Measurements from ENCODE around the gene DPP10.
"Not testable (repeated sequence)": the region's sequence is repeated elsewhere in the genome, so short reads cannot be mapped to it uniquely, and the experiment has no call there.

Gene DPP10

DNA sequence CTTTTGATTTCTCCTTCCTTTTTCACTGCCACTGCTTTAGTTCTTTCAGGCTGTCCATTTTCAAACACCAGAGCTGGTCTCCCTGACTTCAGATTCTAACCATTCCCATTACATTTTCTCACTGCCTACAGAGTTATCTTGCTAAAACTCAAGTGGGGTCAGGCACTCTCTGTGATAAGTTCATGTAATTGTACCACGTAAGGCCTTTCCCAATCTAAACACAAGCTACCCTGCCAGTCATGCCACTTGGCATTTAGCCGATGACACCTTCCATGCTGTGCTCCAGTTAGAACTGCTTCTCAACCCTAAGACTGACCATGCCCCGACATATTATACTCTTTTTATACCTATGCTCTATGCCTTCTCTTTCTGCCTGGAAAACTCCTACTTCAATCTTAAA lies 592.4 kb downstream of the DPP10 start:
- DNase-seq = no peak

DNA sequence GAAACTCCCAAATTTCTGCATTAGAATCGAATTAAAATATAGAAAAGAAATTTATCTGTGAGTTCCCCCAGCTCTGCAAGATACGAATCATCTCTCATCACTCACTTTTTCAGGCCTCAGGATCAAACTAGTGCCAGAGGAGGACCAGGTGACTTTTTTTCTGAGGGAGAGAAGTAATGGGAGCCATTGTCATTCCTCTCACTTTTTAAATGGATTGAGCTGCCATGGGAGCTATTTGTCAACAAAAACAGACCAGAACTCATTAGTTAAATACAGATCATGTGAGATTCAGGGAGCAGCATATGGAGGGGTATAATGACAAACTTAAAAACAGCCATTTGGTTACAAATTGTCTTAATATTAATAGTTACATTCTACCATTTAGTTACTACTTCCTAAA lies 594.4 kb downstream of the DPP10 start:
- DNase-seq = no peak

DNA sequence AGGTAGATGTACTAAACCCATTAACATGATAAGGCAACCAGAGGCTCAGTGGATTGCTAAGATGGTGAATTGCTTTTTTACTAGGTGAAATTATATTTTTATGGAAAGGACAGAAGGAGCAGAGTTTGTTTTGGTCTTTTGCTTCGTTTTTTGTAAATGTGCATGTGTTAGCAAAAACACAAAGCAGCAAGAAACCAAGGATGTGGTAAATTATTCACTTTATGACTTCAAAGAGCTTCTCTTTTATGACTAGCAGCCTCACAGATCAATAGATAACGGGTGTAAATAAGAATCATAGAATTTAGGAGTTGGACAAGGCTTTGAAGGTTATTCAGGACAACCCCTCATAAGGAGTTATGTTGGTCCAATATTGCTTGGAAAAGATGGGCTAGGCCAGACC lies 615.0 kb downstream of the DPP10 start:
- DNase-seq = no peak

DNA sequence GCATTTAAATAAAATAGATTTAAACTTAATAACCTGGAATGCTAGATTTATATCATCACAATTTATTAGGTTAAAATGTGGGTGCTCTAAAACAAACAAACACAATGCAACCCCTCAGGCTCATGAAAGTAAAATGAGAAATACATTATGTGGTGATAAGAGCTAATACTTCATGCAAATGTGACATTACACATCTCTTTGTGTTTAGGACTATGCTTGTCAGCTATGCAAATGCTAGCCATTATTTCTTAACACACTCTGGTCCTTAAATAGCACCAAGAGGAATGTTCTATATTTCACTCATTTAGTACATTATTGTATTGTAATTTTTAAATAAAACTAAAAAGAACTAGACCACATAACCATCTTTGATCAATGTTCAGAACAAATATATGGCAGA lies 627.6 kb downstream of the DPP10 start:
- no peak for DNase-seq

DNA sequence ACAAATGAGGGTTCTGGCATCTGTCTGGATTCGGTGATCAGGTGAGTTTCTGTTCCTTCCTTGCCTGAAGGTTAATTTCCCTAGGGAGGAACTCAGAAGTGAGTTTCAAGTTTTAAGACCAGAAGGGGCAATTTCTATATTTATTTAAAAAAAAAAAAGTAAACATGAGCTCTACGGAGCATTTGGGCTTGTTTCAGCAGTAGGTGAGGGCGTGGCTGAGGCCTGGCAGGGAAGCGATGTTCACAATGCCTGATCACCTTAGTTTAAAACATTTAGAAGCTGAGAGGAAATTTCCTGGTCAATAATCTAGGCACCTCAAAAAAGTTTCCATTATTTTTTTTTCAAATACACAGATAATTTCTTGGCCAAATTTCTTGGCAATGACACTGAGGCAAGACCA lies 629.1 kb downstream of the DPP10 start:
- DNase-seq = no peak

DNA sequence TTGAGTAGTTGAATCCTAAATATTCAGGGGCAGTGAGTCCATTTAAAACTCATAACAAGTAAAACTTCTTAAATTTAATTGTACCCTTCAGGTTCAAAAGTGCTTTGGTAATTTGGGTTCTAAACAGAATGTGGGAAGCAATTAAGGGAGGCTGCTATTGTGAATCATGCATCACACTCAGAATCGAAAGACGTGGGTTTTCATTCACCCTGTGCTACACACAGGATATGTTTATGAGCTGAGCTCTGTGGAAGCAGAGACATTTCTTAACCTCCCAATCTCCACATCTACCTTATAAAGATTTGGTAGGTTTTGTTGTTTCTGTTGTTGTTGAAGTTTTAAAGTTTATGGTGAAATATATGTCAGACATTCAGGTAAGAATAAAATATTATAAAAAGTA lies 633.4 kb downstream of the DPP10 start:
- DNase-seq = no peak

DNA sequence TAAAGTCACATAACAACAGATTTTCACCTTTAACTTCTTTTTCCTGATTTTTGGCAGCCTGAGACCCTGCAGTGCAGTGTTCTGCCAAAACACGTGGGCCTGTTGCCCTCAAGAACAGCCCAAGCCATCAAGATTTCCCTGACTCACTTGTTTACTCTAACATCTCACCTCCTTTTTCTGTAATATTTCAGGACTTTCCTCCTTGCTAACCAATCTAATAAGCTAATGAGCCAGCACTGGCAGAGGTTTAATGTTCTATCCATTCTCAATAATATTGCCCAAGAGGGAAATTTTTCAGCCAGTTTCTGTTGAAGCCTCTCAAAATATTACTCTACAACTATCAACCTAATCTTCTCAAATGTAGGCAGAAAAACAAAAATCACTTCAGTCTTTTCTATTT lies 635.2 kb downstream of the DPP10 start:
- DNase-seq = no peak

DNA sequence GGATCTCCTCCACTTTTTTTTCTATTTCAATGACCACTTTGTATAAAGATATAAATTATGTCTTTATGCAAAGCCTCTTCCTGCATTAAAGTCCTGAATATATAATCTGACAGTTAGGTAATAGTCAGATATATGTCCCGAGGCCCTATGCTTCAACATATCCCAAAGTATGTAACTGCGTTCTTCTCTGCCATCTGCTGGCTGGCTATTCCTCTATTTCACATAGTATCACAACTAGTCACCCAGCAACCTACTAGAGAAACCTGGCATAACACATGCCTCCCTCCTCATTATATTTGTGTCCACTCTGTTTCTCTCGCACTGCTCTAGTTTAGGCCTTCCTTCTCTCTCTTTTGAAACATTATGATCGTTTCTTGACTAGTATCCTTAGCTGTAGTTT lies 640.8 kb downstream of the DPP10 start:
- no peak for DNase-seq

DNA sequence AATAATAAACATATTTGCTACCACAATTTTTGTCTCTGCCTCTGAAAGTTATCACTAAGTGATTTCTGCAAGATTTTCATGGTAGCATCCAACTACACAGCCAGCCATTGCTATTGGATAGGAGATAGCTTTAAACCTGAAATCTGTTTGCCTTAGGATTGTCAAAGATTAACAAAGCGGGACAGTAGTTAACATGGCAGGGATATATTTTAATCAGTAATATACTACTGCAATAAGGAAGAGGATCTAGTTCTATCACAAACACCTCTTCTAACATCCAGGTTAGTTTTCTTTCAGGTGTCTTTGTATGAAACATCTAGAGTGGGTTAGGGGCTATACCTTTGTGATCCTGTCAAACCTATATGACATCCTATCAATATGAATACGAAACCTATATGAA lies 641.3 kb downstream of the DPP10 start:
- DNase-seq = no peak

DNA sequence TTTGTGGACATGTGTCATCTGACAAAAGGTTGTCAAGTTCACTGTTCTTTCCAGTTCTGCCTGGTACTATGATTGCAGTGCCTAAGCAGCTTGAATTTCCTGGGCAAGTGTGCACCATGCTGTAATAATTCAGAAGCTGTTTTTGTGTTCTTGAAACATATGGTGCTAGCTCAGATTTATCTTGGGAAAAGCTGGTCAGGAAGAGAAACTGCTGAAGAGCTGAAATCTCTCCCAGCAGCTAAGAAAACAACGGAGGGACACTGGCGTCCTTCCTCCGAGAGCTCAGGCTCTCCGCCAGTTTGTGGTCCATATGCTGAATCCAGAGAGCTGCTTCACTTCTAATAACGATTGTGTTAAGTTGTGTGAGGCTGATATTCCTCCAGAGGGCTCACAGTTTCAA lies 642.0 kb downstream of the DPP10 start:
- DNase-seq = no peak

DNA sequence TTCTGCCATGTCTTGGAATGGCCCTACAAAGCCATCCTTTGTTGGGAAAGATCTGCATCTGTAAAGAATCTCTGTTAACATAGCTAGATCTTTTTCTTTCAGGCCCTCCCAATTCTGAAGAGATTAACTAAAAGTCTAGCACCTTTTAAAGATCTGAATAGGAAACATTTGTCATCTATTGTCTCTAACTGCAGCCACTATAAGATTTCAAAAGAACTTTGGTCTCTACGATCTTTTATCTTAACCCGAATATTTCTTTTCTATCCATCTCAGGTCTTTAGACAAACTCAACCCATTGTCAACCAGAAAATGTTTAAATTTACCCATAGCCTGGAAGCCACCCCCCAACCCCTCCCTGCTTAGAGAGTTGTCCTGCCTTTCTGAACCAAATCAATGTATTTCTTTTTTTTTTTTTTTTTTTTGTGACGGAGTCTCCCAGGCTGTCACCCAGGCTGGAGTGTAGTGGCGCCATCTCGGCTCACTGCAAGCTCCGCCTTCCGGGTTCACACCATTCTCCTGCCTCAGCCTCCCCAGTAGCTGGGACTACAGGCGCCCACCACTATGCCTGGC lies 643.7 kb downstream of the DPP10 start:
- DNase-seq = not testable (repeated sequence)

DNA sequence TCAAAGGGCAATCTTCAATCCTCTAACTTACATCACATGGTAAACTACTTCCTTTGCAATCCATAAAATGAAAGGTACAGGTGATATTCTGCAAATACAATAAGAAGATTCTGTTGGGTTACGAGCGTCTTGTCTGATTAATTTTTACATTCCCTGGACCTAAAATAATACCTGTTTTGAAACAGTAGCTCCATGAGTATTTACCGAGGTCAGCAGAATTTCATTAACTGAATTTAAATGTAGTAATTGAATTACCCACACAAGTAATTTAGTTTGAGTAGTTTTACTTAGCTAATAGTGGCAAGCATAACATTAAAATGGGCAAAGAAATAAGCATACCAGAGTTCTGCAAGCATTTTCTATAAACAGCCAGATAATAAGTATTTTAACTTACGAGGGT lies 652.0 kb downstream of the DPP10 start:
- DNase-seq = no peak

DNA sequence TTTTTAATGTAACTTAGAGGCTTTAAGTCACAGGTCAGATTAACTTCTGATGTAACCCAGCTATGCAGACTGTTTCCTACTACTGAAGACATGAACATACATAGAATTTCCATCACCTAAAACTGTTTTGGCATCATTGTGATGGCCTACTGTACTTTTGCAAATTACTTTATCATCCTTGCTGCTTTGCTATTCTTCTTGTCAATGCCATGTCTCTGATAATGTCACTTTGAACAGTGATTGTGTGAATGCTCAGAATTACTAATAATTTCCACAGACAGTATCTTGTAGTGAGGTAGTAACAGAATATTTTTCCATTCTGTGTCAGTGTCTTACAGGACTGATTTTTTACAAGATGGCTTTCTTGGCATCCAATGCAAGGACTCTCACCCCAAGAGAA lies 663.5 kb downstream of the DPP10 start:
- no peak for DNase-seq

DNA sequence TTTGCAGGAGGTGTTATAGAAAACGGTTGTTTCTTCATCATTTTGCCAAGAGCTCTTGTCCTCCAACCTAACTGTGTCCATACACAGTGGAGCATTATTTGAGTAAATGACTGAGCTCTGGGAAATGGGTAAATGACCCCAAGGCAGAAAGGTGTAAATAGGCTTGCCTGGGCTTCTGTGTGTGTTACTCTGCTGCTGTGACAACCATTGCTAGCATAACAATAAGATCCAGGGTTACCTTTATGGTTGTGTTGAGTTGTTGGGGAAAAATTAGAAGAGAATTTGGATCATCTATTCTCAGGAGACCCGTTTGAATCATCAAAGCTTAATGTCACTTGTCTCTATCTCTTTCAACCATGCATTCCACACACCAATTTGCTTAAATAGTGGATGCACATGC lies 672.7 kb downstream of the DPP10 start:
- DNase-seq = no peak

DNA sequence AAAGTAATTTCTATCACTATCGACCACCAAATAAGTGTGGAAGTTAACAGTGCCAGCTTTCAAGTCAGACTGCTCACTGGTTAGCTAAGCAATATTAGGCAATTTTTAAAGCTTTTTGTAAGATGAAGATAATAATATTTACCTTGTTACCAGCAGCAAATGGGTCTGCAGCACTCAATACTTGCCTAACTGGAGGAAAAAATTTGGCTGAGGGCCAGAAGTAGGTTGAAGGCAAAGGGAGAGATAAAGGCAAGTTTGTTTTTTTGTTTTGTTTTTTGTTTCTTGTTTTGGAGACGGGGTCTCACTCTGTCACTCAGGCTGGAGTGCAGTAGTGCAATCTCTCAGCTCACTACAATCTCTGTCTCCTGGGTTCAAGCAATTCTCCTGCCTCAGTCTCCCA lies 675.9 kb downstream of the DPP10 start:
- no peak for DNase-seq

DNA sequence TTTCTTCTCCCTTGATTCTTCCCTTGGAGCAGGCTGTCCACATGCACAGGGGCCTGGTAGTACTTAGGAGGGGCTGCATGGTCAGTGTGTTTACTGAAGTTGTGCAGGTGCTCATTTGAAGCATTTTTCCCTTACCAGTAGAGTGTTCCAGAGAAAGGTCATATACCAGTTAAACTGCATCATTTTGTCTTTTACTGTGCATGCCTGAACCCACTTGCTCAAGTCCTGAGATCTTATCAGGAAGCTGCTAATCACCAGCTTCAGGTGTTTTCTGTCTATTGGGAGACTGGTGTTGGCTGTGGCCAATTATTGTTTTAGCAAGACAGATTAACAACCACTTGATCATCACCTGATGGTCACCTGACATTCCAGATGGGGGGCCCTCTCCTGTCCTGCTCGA lies 676.6 kb downstream of the DPP10 start:
- DNase-seq = no peak

DNA sequence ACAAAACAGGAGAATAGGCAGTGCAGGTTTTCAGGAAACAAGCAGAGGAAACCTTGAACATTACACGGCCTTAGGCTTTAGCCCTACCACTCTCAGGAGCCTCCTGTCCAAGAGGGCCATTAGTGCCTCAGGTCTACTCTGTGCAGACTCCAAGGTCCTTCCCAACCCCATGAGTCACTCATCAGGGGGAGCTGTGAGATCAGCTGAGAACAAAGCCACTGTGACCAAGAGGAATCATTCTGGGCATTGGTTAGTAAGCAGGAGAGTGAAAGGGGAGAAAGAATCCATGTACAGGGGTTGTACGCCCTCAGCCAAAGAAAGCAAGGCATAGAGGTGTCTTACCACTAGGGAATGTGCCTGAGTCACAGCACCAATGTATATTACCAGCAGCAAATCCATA lies 680.3 kb downstream of the DPP10 start:
- DNase-seq = no peak

DNA sequence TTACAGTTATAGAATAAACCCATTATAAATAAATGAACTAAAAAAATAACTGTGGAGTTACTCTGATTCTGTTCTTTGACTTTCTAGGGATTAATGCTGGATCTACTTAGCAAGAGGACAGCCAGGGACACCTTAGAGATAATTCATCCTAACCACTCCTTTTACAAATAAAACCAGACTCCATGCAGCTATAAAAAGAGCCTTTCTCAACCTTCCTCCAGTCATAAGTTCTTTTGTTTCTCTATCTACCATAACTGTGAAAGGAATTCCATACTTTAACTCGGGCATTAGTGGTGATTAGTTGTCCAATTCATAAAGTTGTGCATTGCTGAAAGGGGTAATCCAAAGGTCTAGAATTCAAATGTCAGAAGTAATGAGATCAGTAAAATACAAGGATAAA lies 682.4 kb downstream of the DPP10 start:
- DNase-seq = no peak

DNA sequence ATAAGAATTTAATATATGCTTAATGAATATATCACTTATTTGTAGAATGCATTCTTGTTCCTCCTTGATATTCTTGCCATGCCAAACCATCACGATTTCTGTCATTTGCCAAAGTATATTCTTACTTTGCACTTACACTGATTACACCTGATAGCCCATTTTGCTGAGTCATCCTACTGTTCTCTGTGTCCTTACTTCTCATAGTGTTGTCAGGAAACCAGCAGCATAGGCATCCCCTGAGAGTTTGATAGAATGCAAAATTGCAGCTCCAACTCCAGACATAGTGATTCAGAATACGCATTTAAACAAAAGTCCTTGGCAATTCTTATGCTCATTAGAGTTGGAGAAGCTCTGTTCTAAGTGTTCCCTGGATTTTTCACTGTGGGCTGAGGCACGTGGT lies 687.1 kb downstream of the DPP10 start:
- no peak for DNase-seq

DNA sequence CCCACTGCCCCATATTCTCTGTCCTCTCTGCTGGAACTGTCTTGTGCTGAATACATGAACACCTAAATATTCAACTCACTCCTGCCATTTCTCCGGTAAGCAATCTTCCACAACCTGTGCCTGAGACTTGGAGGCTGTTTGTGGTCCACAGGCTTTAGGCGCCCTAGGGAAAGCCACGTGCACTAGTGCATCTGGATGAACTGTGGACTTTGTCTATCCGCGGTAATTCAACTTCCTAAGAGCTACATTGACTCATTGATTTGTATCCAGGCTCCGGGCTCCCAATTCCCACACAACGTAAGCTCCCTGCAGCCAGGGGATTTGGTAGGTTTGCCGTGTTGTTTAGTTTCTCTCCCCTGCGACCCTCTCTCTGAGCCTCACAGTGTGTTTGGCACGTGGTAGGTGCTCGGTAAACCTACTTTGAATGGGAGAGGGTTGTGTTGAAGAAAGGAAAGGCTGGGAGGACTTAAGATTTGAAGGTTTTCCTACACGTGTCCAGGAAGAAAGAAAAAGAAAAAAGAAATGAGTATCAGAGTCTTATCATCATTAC lies 718.2 kb downstream of the DPP10 start:
- no peak for DNase-seq

DNA sequence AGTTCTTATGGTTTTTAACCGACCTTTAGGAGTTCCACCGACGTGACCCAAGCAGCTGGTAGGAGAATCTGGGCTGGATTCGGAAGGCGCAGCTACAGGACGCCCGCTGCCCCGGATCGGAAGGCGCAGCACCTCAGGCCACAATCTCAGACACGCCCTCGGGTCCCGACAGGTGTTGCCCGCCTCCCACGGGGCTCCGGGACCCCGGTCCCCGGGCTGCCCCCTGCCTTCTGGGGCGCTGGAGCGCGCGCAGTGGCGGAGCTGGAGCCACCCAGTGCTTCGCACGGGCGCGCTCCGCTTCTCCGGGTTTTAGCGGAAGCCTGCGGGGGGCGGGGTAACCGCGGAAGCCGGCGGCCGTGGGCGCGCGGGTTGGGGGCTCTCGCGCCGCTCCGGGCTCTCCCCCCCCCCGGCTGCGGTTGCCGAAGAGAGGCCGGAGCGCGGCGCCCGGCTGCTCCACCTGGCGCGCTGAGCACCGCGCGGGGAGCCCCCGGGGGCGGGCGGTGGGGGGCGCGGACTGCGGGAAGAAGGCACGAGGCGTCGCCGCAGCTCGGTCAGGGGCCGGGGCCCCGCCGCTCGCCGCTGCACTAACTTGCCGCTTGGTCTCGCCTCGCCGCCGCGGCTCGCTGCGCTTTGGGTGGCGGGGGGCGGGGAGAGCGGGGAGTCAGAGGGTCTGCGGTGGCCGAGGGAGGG lies 718.8 kb downstream of the DPP10 start:
- DNase-seq = no peak

DNA sequence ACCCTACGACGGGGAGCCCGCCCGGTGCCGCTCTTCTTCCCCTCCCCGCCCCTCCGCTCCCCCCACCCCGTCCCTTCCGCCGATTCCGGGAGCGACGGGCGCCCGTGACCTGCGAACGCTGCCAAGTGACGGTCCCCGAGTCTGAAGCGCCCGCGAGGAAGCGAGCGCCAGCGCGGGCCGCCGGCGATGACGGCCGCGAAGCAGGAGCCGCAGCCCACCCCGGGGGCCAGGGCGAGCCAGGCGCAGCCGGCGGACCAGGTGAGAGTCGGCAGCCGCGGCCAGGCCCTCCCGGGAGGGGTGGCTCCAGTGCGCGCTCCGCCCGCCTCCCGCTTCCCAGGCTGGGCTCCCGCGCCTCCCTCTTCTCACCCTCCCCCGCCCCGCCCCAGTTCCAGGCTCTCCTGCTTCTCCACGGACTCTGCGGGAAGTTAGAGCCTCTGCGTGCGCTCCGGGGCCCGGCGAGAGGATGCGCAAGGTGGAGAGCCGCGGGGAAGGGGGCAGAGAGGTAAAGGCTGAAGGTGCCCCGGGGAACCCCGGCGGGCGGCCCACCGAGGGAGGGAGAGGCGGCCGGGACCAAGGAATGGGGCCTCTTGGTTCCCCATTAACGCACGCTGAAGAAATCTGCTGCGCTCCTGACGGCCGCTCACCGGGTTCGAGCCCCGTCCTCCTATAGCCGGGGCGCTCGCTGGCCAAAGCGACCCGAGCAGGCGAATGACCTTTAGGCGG lies 719.5 kb downstream of the DPP10 start:
- no peak for DNase-seq

DNA sequence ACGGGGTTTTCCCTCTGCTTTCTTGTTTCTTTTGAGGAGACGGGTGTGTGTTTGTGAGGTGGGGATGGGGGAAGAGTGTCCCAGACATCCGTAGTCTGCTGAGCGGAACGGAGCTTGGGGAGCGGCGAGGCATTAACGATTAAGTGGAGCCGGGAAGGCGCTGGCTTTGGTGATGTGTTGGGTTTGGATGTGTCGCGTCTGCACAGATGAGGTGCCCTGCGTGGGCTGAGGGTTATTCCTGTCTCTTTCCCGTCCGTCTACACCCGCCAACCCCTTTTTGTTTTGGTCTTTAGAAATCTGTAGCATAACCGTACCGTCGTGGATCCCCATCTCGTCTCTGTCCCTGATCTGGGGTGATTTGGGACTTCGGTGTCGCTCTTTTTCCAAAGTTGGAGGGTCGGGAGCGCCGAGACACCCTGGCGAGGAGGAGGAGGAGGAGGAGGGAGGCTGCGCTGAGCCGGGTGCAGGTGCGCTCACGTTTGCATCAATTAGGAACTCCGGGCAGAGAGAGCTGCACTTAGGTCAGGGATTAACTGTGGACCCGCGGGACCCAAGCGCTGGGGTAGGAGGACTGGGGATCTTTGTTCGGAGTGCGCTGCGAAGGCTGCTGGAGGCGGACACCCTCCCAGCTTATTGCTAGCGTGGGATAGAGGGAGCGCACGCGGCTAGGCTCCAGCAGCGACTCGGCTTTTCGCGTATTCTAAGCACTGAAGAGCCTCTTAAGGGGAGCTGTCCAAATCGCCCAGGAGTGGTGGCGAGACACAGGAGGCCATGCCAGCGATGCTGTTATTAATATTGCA lies 720.3 kb downstream of the DPP10 start:
- DNase-seq = no peak

DNA sequence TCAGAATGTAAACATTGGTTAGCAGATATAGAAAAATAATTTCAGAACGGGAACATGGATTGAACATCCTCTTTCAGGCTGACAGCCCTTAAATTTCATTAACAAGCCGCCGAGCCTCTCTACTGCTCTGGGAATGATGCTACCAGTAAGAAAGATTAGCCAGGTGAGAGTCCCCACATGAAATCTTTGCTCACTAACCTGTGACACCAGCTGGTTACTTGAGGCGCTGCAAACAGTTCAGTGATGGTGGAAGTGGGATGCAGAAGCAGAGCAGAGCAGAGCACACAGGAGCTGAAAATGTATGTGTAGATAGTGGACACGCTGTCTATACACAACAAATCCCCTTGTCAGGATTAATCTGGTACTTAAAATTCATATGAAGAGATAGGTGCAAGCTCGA lies 721.1 kb downstream of the DPP10 start:
- DNase-seq = no peak
